Measurements from ENCODE around the gene EYS. TPM values are rescaled to one million over a fixed set of nuclear protein-coding genes. Genes with fewer than 3 reads are reported as not detected.

Gene EYS
- total RNA-seq, 1 experiment from 2014 or later, result 1.5 TPM

DNA sequence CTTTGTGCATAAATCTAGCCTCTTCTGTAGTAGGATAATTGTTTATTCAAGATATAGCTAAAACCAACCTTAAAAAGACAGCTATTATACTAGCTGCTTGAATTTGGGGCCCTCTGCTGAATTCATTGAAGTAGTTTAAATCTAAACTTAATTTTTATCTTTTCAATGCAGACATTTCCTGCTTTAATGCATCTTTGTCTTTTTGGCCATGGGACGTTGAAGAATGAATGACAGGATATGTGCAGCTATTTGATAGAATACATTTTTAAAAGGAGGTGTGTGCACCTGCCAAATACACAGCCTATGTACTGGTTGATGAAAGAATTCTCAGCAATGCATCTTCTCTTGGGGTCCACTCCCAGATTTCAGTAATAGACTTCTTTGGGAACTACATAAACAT is 1546.5 kb downstream of the EYS start:
- CTCF ChIA-PET, result no interaction called here
- Mint-ChIP-seq H3K4me1 (ENCODE audit: insufficient read depth, unreplicated experiment) (no peaks in the 10 kb centered on the region), H3K27me3 (ENCODE audit: insufficient read depth, unreplicated experiment) (no peaks in the 10 kb centered on the region), H3K27ac (ENCODE audit: low read depth, unreplicated experiment) (no peak overlapping the region), H3K36me3 (ENCODE audit: insufficient read depth, unreplicated experiment) (no peaks in the 10 kb centered on the region), H3K4me3 (ENCODE audit: unreplicated experiment) (no peak overlapping the region), H3K9me3 (ENCODE audit: unreplicated experiment) (no peaks in the 10 kb centered on the region)
- TF ChIP-seq, protein P1, sequence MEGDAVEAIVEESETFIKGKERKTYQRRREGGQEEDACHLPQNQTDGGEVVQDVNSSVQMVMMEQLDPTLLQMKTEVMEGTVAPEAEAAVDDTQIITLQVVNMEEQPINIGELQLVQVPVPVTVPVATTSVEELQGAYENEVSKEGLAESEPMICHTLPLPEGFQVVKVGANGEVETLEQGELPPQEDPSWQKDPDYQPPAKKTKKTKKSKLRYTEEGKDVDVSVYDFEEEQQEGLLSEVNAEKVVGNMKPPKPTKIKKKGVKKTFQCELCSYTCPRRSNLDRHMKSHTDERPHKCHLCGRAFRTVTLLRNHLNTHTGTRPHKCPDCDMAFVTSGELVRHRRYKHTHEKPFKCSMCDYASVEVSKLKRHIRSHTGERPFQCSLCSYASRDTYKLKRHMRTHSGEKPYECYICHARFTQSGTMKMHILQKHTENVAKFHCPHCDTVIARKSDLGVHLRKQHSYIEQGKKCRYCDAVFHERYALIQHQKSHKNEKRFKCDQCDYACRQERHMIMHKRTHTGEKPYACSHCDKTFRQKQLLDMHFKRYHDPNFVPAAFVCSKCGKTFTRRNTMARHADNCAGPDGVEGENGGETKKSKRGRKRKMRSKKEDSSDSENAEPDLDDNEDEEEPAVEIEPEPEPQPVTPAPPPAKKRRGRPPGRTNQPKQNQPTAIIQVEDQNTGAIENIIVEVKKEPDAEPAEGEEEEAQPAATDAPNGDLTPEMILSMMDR (IDR thresholded peaks at IDR 0.05; ENCODE audit: unreplicated experiment), result no peak
- intact Hi-C loops (cut with micrococcal nuclease), result no loop called here
- POLR2A ChIA-PET, result no interaction called here
- DNase-seq (ENCODE audit: unreplicated experiment), result no peak
- BruUV-seq (replicated peaks), result no TSS peak

DNA sequence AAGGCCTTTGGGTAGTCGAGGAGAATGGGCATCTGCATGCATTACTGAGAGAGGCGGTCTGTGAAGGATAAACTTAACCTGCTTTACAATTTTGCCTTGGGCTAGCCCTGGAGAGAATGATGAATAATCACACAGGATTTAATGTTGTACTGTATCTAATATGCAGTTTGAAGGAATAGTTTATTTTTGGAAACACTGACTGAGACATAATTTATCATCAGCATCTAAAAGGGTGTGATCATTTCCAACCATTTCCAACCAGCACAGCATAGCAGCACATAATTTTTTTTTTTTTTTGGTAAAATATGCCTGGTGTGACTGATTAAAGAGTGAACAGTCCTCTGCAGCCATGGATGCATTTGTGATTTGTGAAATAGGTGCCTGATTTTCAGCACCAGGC is 1552.0 kb downstream of the EYS start:
- no peak for DNase-seq (ENCODE audit: unreplicated experiment)
- no TSS peak for BruUV-seq (replicated peaks)
- no peaks in the 10 kb centered on the region for H3K9me3 Mint-ChIP-seq (ENCODE audit: unreplicated experiment)
- POLR2A ChIA-PET, result no interaction called here
- no peaks in the 10 kb centered on the region for H3K36me3 Mint-ChIP-seq (ENCODE audit: insufficient read depth, unreplicated experiment)
- H3K4me3 Mint-ChIP-seq (ENCODE audit: unreplicated experiment), result no peak overlapping the region
- no peak overlapping the region for H3K27ac Mint-ChIP-seq (ENCODE audit: low read depth, unreplicated experiment)
- H3K27me3 Mint-ChIP-seq (ENCODE audit: insufficient read depth, unreplicated experiment), result no peaks in the 10 kb centered on the region
- TF ChIP-seq, protein P1 (IDR thresholded peaks at IDR 0.05; ENCODE audit: unreplicated experiment), result no peak
- intact Hi-C loops (cut with micrococcal nuclease), result no loop called here
- H3K4me1 Mint-ChIP-seq (ENCODE audit: insufficient read depth, unreplicated experiment), result no peaks in the 10 kb centered on the region
- CTCF ChIA-PET, result no interaction called here

DNA sequence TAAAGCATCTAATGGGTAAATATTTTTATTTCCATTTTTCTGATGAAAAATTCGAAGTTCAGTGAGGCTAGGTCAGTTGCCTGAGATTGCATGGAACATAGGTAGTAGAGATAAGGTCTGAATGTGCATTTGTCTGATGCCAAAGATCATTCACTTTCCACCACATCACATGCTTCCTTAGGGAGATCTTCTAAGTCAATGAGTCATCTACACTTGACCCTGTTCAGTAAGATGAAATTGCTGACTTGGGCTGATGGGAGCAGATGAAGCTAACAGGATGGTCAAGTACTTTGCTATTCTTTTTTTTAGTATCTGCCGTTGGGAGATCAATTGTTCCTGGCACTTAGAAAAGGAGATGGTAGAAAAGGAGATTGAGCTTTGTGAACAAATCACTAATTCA is 1560.2 kb downstream of the EYS start:
- Mint-ChIP-seq H3K4me3 (ENCODE audit: unreplicated experiment) (no peak overlapping the region), H3K36me3 (ENCODE audit: insufficient read depth, unreplicated experiment) (no peaks in the 10 kb centered on the region), H3K27me3 (ENCODE audit: insufficient read depth, unreplicated experiment) (no peaks in the 10 kb centered on the region), H3K9me3 (ENCODE audit: unreplicated experiment) (no peaks in the 10 kb centered on the region), H3K4me1 (ENCODE audit: insufficient read depth, unreplicated experiment) (peaks cover 4% of the 10 kb centered on the region), H3K27ac (ENCODE audit: low read depth, unreplicated experiment) (no peak overlapping the region)
- no TSS peak for BruUV-seq (replicated peaks)
- POLR2A ChIA-PET, result no interaction called here
- TF ChIP-seq, protein P1 (IDR thresholded peaks at IDR 0.05; ENCODE audit: unreplicated experiment), result no peak
- CTCF ChIA-PET, result interaction anchor here (0.7 kb wide), 2 partner anchors 161 to 781 kb away, joined by 3 to 4 read pairs; no protein-coding TSS in a partner anchor
- DNase-seq (ENCODE audit: unreplicated experiment), result no peak
- intact Hi-C loops (cut with micrococcal nuclease), result no loop called here

DNA sequence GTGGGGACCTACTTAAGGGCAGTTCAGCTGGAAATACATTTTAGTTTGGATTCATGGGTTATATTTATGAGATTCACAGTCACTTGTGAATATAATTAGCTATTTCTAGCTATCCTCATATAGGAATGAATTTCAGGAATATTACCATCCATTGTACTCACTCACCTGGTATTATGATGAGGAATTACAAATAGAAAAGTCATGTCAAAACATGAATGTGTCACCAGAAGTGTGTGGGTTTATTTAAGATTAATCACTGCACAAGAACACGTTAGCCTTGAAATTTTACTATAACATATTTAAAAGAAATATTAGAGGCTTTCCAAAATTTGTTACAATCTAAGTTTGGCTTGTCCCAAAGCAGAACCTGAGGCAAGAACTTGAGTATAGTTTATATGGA is 1560.9 kb downstream of the EYS start:
- TF ChIP-seq, protein P1 (IDR thresholded peaks at IDR 0.05; ENCODE audit: unreplicated experiment), result no peak
- Mint-ChIP-seq H3K27me3 (ENCODE audit: insufficient read depth, unreplicated experiment) (no peaks in the 10 kb centered on the region), H3K4me3 (ENCODE audit: unreplicated experiment) (no peak overlapping the region), H3K36me3 (ENCODE audit: insufficient read depth, unreplicated experiment) (no peaks in the 10 kb centered on the region), H3K9me3 (ENCODE audit: unreplicated experiment) (no peaks in the 10 kb centered on the region), H3K4me1 (ENCODE audit: insufficient read depth, unreplicated experiment) (peaks cover 4% of the 10 kb centered on the region), H3K27ac (ENCODE audit: low read depth, unreplicated experiment) (no peak overlapping the region)
- intact Hi-C loops (cut with micrococcal nuclease), result no loop called here
- peak; percentile 10 for DNase-seq (ENCODE audit: unreplicated experiment)
- ChIA-PET POLR2A (no interaction called here), CTCF (interaction anchor here (0.7 to 1.2 kb wide), 2 partner anchors 110 to 162 kb away, joined by 3 read pairs; no protein-coding TSS in a partner anchor)
- no TSS peak for BruUV-seq (replicated peaks)

Data from MCF 10A (cell line).